ENCODE results near the gene HCN1. TPM values are rescaled to one million over a fixed set of nuclear protein-coding genes. Genes with fewer than 3 reads are reported as not detected.
"Not testable (repeated sequence)": the region's sequence is repeated elsewhere in the genome, so short reads cannot be mapped to it uniquely, and the experiment has no call there.

HCN1 gene
- total RNA-seq, 1 donor = not detected

GRCh38 chr5:45414620-45415573 lies 281.3 kb downstream of the HCN1 start:
- Histone ChIP-seq H3K4me1 (ENCODE audit: insufficient read depth, low read length) (no peaks in the 10 kb centered on the region), H3K9me3 (ENCODE audit: low read depth, low read length) (peaks cover 11% of the 10 kb centered on the region), H3K4me3 (ENCODE audit: low read length) (no peak overlapping the region), H3K27me3 (ENCODE audit: insufficient read depth, low read length) (no peaks in the 10 kb centered on the region)

GRCh38 chr5:45411971-45412612 lies 284.1 kb downstream of the HCN1 start:
- H3K27me3 ChIP-seq (ENCODE audit: insufficient read depth, low read length) = no peaks in the 10 kb centered on the region
- no peaks in the 10 kb centered on the region for H3K4me1 ChIP-seq (ENCODE audit: insufficient read depth, low read length)
- no peak overlapping the region for H3K4me3 ChIP-seq (ENCODE audit: low read length)
- peaks cover 7% of the 10 kb centered on the region for H3K9me3 ChIP-seq (ENCODE audit: low read depth, low read length)

GRCh38 chr5:45410304-45410995 lies 285.7 kb downstream of the HCN1 start:
- H3K4me3 ChIP-seq (ENCODE audit: low read length) = no peak overlapping the region
- no peaks in the 10 kb centered on the region for H3K27me3 ChIP-seq (ENCODE audit: insufficient read depth, low read length)
- H3K4me1 ChIP-seq (ENCODE audit: insufficient read depth, low read length) = no peaks in the 10 kb centered on the region
- peaks cover 4% of the 10 kb centered on the region for H3K9me3 ChIP-seq (ENCODE audit: low read depth, low read length)

GRCh38 chr5:45408067-45408466 lies 288.1 kb downstream of the HCN1 start:
- no peaks in the 10 kb centered on the region for H3K4me1 ChIP-seq (ENCODE audit: insufficient read depth, low read length)
- no peaks in the 10 kb centered on the region for H3K27me3 ChIP-seq (ENCODE audit: insufficient read depth, low read length)
- H3K4me3 ChIP-seq (ENCODE audit: low read length) = no peak overlapping the region
- no peaks in the 10 kb centered on the region for H3K9me3 ChIP-seq (ENCODE audit: low read depth, low read length)

GRCh38 chr5:45402804-45403455 lies 293.2 kb downstream of the HCN1 start:
- no peak overlapping the region for H3K4me3 ChIP-seq (ENCODE audit: low read length)
- H3K9me3 ChIP-seq (ENCODE audit: low read depth, low read length) = no peaks in the 10 kb centered on the region
- no peaks in the 10 kb centered on the region for H3K27me3 ChIP-seq (ENCODE audit: insufficient read depth, low read length)
- no peaks in the 10 kb centered on the region for H3K4me1 ChIP-seq (ENCODE audit: insufficient read depth, low read length)

- no peak overlapping the region for H3K4me3 ChIP-seq (ENCODE audit: low read length)
- H3K27me3 ChIP-seq (ENCODE audit: insufficient read depth, low read length) = no peaks in the 10 kb centered on the region
- H3K9me3 ChIP-seq (ENCODE audit: low read depth, low read length) = no peaks in the 10 kb centered on the region
- H3K4me1 ChIP-seq (ENCODE audit: insufficient read depth, low read length) = no peaks in the 10 kb centered on the region
These were observed 297.1 kb downstream of the HCN1 start for GRCh38 chr5:45399041-45399440.

GRCh38 chr5:45385321-45386058 lies 310.7 kb downstream of the HCN1 start:
- H3K9me3 ChIP-seq (ENCODE audit: low read depth, low read length) = no peaks in the 10 kb centered on the region
- no peaks in the 10 kb centered on the region for H3K4me1 ChIP-seq (ENCODE audit: insufficient read depth, low read length)
- H3K4me3 ChIP-seq (ENCODE audit: low read length) = no peak overlapping the region
- H3K27me3 ChIP-seq (ENCODE audit: insufficient read depth, low read length) = no peaks in the 10 kb centered on the region

GRCh38 chr5:45383985-45384384 lies 312.2 kb downstream of the HCN1 start:
- Histone ChIP-seq H3K4me1 (ENCODE audit: insufficient read depth, low read length) (no peaks in the 10 kb centered on the region), H3K9me3 (ENCODE audit: low read depth, low read length) (no peaks in the 10 kb centered on the region), H3K4me3 (ENCODE audit: low read length) (no peak overlapping the region), H3K27me3 (ENCODE audit: insufficient read depth, low read length) (no peaks in the 10 kb centered on the region)

- no peaks in the 10 kb centered on the region for H3K9me3 ChIP-seq (ENCODE audit: low read depth, low read length)
- H3K27me3 ChIP-seq (ENCODE audit: insufficient read depth, low read length) = no peaks in the 10 kb centered on the region
- no peak overlapping the region for H3K4me3 ChIP-seq (ENCODE audit: low read length)
- H3K4me1 ChIP-seq (ENCODE audit: insufficient read depth, low read length) = no peaks in the 10 kb centered on the region
These were observed 313.6 kb downstream of the HCN1 start for GRCh38 chr5:45382583-45382982.

- no peaks in the 10 kb centered on the region for H3K4me1 ChIP-seq (ENCODE audit: insufficient read depth, low read length)
- no peaks in the 10 kb centered on the region for H3K27me3 ChIP-seq (ENCODE audit: insufficient read depth, low read length)
- H3K4me3 ChIP-seq (ENCODE audit: low read length) = no peak overlapping the region
- H3K9me3 ChIP-seq (ENCODE audit: low read depth, low read length) = peaks cover 5% of the 10 kb centered on the region
These were observed 319.8 kb downstream of the HCN1 start for GRCh38 chr5:45376417-45376816.

GRCh38 chr5:45372629-45373028 lies 323.6 kb downstream of the HCN1 start:
- Histone ChIP-seq H3K4me3 (ENCODE audit: low read length) (no peak overlapping the region), H3K4me1 (ENCODE audit: insufficient read depth, low read length) (no peaks in the 10 kb centered on the region), H3K27me3 (ENCODE audit: insufficient read depth, low read length) (no peaks in the 10 kb centered on the region), H3K9me3 (ENCODE audit: low read depth, low read length) (peaks cover 5% of the 10 kb centered on the region)

GRCh38 chr5:45371423-45371822 lies 324.8 kb downstream of the HCN1 start:
- H3K27me3 ChIP-seq (ENCODE audit: insufficient read depth, low read length); H3K4me1 ChIP-seq (ENCODE audit: insufficient read depth, low read length); H3K4me3 ChIP-seq (ENCODE audit: low read length); H3K9me3 ChIP-seq (ENCODE audit: low read depth, low read length): not testable (repeated sequence)

- H3K27me3 ChIP-seq (ENCODE audit: insufficient read depth, low read length) = no peaks in the 10 kb centered on the region
- H3K9me3 ChIP-seq (ENCODE audit: low read depth, low read length) = no peaks in the 10 kb centered on the region
- no peaks in the 10 kb centered on the region for H3K4me1 ChIP-seq (ENCODE audit: insufficient read depth, low read length)
- no peak overlapping the region for H3K4me3 ChIP-seq (ENCODE audit: low read length)
These were observed 340.8 kb downstream of the HCN1 start for GRCh38 chr5:45355189-45355992.

- no peaks in the 10 kb centered on the region for H3K4me1 ChIP-seq (ENCODE audit: insufficient read depth, low read length)
- H3K9me3 ChIP-seq (ENCODE audit: low read depth, low read length) = no peaks in the 10 kb centered on the region
- H3K4me3 ChIP-seq (ENCODE audit: low read length) = no peak overlapping the region
- no peaks in the 10 kb centered on the region for H3K27me3 ChIP-seq (ENCODE audit: insufficient read depth, low read length)
These were observed 359.7 kb downstream of the HCN1 start for GRCh38 chr5:45336464-45336863.

Measured in mononuclear cell (primary cell).